ENCODE results near the gene DDAH1. TPM values are rescaled to one million over a fixed set of nuclear protein-coding genes. Genes with fewer than 3 reads are reported as not detected.

The DDAH1 gene
- total RNA-seq, 1 donor from 2014 or later, result 33.4 TPM

DNA sequence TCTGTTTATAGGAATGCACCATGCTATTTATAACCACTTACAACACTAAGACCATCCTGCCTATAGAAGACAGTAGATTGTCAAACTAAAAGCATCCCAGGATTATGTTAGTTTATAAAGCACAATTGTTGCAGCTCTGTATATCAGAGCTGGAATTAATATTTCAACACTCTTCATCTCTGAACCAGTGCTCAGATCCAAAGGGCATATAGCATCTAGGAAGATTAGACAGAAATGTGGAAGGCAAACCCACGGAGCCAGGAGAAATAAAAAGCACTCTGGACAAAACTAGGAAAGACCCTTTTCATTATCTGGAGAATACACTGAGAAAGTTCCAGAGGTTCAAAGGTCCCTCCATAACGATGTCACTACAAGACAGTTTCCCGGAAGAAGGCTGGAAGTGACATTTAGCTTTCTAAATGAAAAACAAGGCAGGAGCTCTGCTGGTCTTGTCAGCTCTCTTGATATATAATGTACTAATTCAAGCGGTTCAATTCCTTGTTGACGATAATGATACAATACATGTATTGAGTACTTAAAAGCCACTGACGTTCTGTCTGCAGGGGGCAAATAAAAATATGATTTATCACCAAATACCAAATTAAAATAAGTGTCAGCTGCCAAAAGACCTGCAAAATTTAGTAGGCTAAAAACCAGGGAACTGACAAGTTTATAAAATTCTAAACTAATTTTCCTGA lies 96.7 kb downstream of the DDAH1 start:
- no peak overlapping the region for H3K4me3 Mint-ChIP-seq (ENCODE audit: low read depth)
- H3K9me3 Mint-ChIP-seq (ENCODE audit: low read depth), result no peaks in the 10 kb centered on the region
- TF ChIP-seq, protein P1, sequence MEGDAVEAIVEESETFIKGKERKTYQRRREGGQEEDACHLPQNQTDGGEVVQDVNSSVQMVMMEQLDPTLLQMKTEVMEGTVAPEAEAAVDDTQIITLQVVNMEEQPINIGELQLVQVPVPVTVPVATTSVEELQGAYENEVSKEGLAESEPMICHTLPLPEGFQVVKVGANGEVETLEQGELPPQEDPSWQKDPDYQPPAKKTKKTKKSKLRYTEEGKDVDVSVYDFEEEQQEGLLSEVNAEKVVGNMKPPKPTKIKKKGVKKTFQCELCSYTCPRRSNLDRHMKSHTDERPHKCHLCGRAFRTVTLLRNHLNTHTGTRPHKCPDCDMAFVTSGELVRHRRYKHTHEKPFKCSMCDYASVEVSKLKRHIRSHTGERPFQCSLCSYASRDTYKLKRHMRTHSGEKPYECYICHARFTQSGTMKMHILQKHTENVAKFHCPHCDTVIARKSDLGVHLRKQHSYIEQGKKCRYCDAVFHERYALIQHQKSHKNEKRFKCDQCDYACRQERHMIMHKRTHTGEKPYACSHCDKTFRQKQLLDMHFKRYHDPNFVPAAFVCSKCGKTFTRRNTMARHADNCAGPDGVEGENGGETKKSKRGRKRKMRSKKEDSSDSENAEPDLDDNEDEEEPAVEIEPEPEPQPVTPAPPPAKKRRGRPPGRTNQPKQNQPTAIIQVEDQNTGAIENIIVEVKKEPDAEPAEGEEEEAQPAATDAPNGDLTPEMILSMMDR (IDR thresholded peaks at IDR 0.05; ENCODE audit: unreplicated experiment), result no peak
- peaks cover 2% of the 10 kb centered on the region for H3K4me1 Mint-ChIP-seq (ENCODE audit: low read depth)
- no peak overlapping the region for H3K27ac Mint-ChIP-seq
- H3K27me3 Mint-ChIP-seq, result no peaks in the 10 kb centered on the region
- H3K36me3 Mint-ChIP-seq (ENCODE audit: insufficient read depth), result no peaks in the 10 kb centered on the region
- no peak for DNase-seq (ENCODE audit: low spot score, unreplicated experiment)

DNA sequence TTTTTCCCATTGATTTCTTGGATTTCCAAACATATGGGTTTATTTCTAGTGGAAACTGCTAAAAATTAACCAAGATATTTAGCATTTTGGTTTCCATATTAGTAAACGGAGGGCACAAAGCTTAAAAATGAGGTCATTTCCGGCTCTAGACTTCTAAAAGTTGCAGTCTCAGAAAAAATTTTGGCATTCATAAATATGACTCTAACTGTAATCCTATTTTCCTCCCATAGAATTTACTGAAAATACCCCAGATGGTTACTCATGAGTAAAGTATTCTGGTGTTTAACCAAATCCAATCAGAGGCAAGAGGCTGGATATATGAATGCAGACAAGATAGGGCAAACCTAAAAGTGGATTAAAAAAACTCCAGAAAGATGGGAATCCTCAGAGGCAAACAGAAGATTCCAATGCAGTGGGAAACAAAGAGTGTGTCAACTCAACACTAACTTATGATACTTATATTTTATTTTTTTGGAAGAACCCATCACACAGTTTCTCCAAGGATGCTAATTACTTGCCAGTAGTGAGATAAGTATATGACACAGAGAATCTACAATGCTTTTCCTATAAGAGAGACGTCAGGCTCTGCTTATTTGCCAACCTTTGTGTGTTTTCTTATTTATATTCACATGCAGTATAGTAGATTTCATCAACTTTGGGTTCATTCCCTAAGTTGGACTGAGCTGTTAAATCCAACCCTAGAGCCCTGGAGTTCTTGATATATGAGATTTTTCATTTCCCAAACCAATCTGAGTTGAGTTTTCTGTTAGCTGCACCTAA lies 98.4 kb downstream of the DDAH1 start:
- no peaks in the 10 kb centered on the region for H3K27me3 Mint-ChIP-seq
- peaks cover 2% of the 10 kb centered on the region for H3K4me1 Mint-ChIP-seq (ENCODE audit: low read depth)
- DNase-seq (ENCODE audit: low spot score, unreplicated experiment), result no peak
- H3K36me3 Mint-ChIP-seq (ENCODE audit: insufficient read depth), result no peaks in the 10 kb centered on the region
- H3K27ac Mint-ChIP-seq, result no peak overlapping the region
- H3K4me3 Mint-ChIP-seq (ENCODE audit: low read depth), result no peak overlapping the region
- no peaks in the 10 kb centered on the region for H3K9me3 Mint-ChIP-seq (ENCODE audit: low read depth)
- TF ChIP-seq, protein P1 (IDR thresholded peaks at IDR 0.05; ENCODE audit: unreplicated experiment), result no peak

DNA sequence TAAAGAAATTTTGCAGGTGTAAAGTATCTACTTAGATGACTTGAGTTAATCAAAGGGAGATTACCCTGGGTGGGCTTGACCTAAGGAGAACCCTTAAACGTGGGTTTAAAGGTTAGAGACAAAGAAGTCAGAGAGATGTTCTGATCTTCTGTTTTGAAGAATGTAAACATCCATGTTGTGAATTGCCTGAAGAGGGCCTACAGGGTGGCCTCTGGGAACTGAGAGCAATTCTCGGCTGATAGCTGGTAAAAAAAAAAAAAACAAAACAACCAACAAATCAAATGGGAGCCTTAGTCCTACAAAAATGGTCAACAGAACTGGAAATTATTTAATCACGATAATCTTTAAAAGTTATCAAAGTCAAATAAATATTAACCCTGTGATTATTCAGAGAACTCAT lies 99.1 kb downstream of the DDAH1 start:
- DNase-seq (ENCODE audit: low spot score, unreplicated experiment), result no peak
- no peak overlapping the region for H3K27ac Mint-ChIP-seq
- no peak overlapping the region for H3K4me3 Mint-ChIP-seq (ENCODE audit: low read depth)
- no peaks in the 10 kb centered on the region for H3K36me3 Mint-ChIP-seq (ENCODE audit: insufficient read depth)
- TF ChIP-seq, protein P1 (IDR thresholded peaks at IDR 0.05; ENCODE audit: unreplicated experiment), result no peak
- H3K4me1 Mint-ChIP-seq (ENCODE audit: low read depth), result peaks cover 2% of the 10 kb centered on the region
- H3K27me3 Mint-ChIP-seq, result no peaks in the 10 kb centered on the region
- no peaks in the 10 kb centered on the region for H3K9me3 Mint-ChIP-seq (ENCODE audit: low read depth)

DNA sequence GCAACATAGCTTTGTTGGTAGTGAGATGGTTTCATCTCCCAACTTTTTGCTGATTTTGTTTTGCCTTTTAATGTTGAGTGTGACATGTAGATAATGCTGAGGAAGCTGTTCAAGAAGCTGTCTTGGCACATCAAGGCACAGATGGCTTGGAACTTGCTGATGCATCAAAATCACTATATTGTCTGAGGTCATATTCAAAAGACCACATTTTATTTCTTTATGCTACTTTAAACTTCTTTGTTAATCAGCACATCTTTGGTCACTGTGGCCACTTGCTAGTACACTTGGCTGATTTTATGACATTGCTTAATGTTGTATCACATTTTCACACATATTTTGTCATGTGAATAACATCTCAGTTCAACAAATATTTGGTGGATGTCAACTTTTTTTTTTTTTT lies 101.4 kb downstream of the DDAH1 start:
- peaks cover 2% of the 10 kb centered on the region for H3K4me1 Mint-ChIP-seq (ENCODE audit: low read depth)

DNA sequence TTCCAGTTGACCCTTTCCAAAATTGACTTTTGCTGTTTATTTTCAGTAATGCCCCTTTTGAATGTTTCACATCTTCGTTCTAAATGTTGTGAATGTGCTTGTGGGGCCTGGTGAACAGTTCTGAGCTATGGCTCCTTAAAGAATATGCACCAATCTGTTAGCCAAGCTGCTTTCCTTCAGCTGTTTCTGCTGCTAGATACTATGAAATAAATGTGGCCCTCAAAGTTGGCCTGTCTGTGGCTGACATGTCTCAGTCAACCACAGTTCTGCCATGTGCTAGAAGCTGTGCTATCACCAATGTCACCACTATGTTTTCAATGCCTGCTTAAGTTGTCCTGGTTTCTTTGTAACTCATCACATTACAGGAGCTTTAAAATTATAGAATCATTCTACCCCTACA lies 101.9 kb downstream of the DDAH1 start:
- H3K9me3 Mint-ChIP-seq (ENCODE audit: low read depth), result no peaks in the 10 kb centered on the region
- peaks cover 1% of the 10 kb centered on the region for H3K4me1 Mint-ChIP-seq (ENCODE audit: low read depth)
- H3K36me3 Mint-ChIP-seq (ENCODE audit: insufficient read depth), result no peaks in the 10 kb centered on the region
- H3K4me3 Mint-ChIP-seq (ENCODE audit: low read depth), result no peak overlapping the region
- DNase-seq (ENCODE audit: low spot score, unreplicated experiment), result no peak
- H3K27me3 Mint-ChIP-seq, result no peaks in the 10 kb centered on the region
- TF ChIP-seq, protein P1 (IDR thresholded peaks at IDR 0.05; ENCODE audit: unreplicated experiment), result no peak
- H3K27ac Mint-ChIP-seq, result no peak overlapping the region

More for the DNA sequence above, 101.4 kb downstream of the DDAH1 start:
- no peaks in the 10 kb centered on the region for H3K36me3 Mint-ChIP-seq (ENCODE audit: insufficient read depth)
- no peaks in the 10 kb centered on the region for H3K27me3 Mint-ChIP-seq
- TF ChIP-seq, protein P1 (IDR thresholded peaks at IDR 0.05; ENCODE audit: unreplicated experiment), result no peak
- no peaks in the 10 kb centered on the region for H3K9me3 Mint-ChIP-seq (ENCODE audit: low read depth)
- no peak overlapping the region for H3K4me3 Mint-ChIP-seq (ENCODE audit: low read depth)
- DNase-seq (ENCODE audit: low spot score, unreplicated experiment), result no peak
- H3K27ac Mint-ChIP-seq, result no peak overlapping the region

Data from progenitor cell of endocrine pancreas (in vitro differentiated cells).